ENCODE results near the gene TLE3. TPM values are rescaled to one million over a fixed set of nuclear protein-coding genes. Genes with fewer than 3 reads are reported as not detected.

Gene TLE3
- total and polyA plus RNA-seq, 2 of the 13 experiments (the other 11 are each of a cell fraction or from before 2014, with no cell fraction given) = 11.9 to 13.8 TPM

- no peak for TF ChIP-seq ZFP82 (CRISPR knock-in tag; IDR thresholded peaks at IDR 0.05; ENCODE audit: borderline replicate concordance)
- no peak for TF ChIP-seq KDM5A (IDR thresholded peaks at IDR 0.05; ENCODE audit: borderline replicate concordance, low read length)
- no peak for TF ChIP-seq ZNF644 (CRISPR knock-in tag; IDR thresholded peaks at IDR 0.05; ENCODE audit: low read depth)
These were observed 66.9 kb downstream of the TLE3 start (continued) for GRCh38 chr15:70030851-70031250.

GRCh38 chr15:70029297-70029701 is 68.4 kb downstream of the TLE3 start:
- no peaks in the 10 kb centered on the region for H3K79me2 ChIP-seq (ENCODE audit: insufficient read depth, low read length)

More at GRCh38 chr15:70029297-70029701, 68.4 kb downstream of the TLE3 start:
- Histone ChIP-seq H3K9me3 (ENCODE audit: low read length) (no peaks in the 10 kb centered on the region), H2AFZ (ENCODE audit: low read length) (no peak overlapping the region), H3K9ac (ENCODE audit: insufficient read depth, low read depth, low read length) (no peak overlapping the region), H4K20me1 (ENCODE audit: insufficient read depth, low read length) (peaks cover 3% of the 10 kb centered on the region; the same call in 1 of the 2 replicates), H3K27ac (ENCODE audit: extremely low read length, insufficient read depth, low read length) (no peak overlapping the region), H3K4me2 (ENCODE audit: low read depth, low read length) (no peak overlapping the region), H3K4me3 (replicated peaks in 1 of 3; ENCODE audit: insufficient read depth in 1 of 3, low read depth in 2 of 3, low read length in 3 of 3) (no peak overlapping the region), H3K27me3 (ENCODE audit: control insufficient read depth in 1 of 2, insufficient read depth in 2 of 2, low read length in 2 of 2) (peaks cover 4 to 79% of the 10 kb centered on the region in 2 experiments; a peak in 4 of 5 replicates), H3K36me3 (replicated peaks in 1 of 2; ENCODE audit: control insufficient read depth in 1 of 2, insufficient read depth in 2 of 2, low read length in 2 of 2) (no peaks in the 10 kb centered on the region), H3K4me1 (ENCODE audit: insufficient read depth, low read length) (no peaks in the 10 kb centered on the region)
- DNase-seq (ENCODE audit: low spot score) (no peak), ATAC-seq (no peak), FAIRE-seq (no peak)
- WGBS (ENCODE audit: low lambda C conversion rate) = 40% methylated on average over 1 of the region's 3 CpGs
- POLR2A ChIA-PET = no interaction called here
- CTCF ChIA-PET (ENCODE audit: low intra/inter-chr PET ratio, low total read pairs) = no interaction called here
- intact Hi-C loops (cut with micrococcal nuclease; ENCODE audit: unreplicated experiment) = no loop called here
- TF ChIP-seq ZMYM2 (CRISPR knock-in tag; IDR thresholded peaks at IDR 0.05) (no peak), SETDB1 (CRISPR knock-in tag; IDR thresholded peaks at IDR 0.05; ENCODE audit: borderline replicate concordance) (no peak), NR3C1 (CRISPR knock-in tag; IDR thresholded peaks at IDR 0.05) (no peak), BRD4 (CRISPR knock-in tag; IDR thresholded peaks at IDR 0.05) (no peak), ZNF800 (CRISPR knock-in tag; IDR thresholded peaks at IDR 0.05) (no peak), ZNF431 (CRISPR knock-in tag; IDR thresholded peaks at IDR 0.05; ENCODE audit: borderline replicate concordance, low read depth) (no peak)
- in situ Hi-C loops (cut with HindIII; ENCODE audit: extremely low pct_ligation_motif_present, low pct_unique_long_range_greater_than_20kb) = no loop called here
- BruUV-seq (replicated peaks) = no TSS peak
